HG03060 (cell line): ENCODE results near the gene SYNDIG1.

Experiments used
- ATAC-seq: cut with Tn5 transposase; IDR thresholded peaks from one replicate; pipeline ENCODE4 v1.9.1; 2021; ENCODE audit warnings: low read depth, moderate number of reproducible peaks; ENCODE audit not compliant: unreplicated experiment

The SYNDIG1 gene

DNA sequence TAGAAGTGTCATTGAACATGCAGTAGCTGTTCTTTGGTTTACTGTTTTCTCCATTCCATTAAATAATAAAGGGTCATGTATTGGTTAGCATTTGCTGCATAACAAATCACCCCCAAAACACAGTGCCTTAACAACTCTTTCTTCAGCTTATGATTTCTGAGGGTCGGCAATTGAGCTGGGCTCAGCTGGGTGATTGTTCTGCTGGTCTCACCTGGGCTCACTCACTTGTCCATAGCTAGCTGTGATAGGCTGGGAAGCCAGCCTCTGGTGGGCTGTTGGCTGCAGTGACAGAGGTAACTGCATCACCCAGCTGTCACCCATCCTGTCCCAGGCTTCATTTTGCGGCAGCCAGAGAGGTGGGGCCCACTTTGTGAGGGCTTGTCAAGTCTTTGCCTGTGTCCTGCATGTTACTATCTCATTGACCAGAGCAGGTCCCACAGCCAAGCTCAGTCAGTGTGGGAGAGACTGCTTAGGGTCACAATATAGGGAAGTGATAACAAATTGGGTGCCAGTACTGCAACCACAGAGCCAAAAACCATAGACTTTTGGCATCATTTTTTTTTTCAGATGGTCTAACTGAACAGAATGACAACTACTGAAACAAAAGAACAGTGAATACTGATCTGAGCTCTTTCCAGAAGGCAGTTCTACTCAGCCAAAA, 76.9 kb downstream of the SYNDIG1 start:
- ATAC-seq = no peak

DNA sequence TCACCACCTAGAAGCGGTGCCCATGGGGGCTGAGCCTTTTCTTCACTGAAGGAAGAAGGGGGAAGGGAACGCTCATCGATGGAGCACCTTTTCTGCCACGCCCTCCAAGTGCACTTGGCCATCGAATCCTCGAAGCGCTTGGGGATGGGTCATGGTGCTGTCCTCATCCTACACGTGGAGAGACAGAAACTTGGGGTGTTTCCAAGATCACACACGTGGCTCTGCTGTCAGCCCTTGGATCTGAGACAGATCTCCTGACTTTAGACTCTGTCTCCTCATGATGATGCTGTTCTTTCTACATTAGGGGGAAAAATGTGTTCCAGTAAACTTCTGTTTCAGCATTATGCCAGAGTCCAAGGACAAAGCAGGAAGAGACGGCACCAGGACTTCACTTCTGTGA, 78.5 kb downstream of the SYNDIG1 start:
- ATAC-seq = no peak

DNA sequence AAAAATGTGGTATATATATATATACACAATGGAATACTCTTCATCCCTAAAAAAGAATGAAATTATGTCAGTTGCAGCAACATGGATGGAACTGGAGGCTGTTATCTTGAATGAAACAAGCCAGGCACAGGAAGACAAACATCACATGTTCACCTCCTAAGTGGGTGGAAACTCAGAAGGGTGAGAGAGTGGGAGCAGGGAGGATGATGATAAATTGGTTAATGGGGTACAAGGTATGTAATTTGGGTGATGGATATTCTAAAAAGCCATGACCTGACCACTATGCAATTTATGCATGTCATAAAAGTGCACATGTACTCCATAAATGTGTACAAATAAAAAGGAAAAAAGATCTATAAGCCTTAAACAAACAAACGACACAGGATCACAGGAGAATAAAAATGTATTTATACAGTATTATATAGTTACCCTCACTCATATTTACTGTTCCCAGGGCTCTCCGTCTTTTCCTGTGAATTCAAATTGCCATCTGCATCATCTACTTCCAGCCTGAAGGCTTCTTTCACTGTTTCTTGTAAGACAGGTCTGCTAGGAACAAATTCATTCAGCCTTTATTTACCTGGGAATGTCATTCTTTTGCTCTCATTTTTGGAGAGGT, 89.8 kb downstream of the SYNDIG1 start:
- ATAC-seq = no peak

DNA sequence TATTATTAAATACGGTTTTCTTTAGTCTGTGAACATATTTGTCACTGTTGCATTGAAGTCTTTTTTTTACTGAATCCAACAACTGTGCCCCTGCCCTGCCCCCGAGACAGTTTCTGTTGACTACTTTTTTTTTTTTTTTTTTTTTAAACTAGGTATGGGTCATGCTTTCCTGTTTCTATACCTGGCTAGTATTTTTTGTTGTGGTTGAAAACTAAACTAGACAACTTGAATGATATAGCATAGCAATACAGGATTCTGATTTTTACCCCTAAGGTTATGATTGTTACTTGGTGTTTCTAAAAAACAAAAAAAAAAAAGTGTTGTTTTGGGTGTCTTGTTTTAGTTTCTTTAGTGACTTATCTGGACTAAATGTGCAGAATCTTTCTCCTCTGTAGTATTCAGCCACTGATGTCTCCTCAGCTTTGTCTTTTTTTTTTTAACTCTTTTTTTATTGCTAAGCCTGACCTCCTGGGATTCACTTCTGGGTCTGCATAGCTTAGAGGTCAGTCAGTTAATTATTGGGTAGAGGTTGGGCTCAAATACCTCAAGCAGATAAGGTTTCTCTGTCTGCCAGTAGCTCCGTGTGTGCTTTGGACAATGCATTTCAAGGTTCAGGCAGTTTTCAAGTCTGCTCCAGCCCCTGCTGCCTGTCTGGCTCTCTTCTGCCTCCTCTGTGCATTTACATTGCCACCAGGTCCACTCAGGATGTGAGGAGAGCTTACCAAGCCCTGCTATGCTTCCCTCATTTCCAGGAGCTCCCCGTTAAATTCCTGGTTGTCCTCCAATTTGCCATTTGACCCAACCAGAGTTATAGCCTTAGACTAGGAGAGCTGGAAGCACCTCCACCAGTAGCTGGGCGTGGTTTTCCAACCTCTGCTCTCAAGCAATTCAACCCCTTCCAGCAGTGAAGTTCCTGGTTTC, 91.4 kb downstream of the SYNDIG1 start:
- no peak for ATAC-seq

DNA sequence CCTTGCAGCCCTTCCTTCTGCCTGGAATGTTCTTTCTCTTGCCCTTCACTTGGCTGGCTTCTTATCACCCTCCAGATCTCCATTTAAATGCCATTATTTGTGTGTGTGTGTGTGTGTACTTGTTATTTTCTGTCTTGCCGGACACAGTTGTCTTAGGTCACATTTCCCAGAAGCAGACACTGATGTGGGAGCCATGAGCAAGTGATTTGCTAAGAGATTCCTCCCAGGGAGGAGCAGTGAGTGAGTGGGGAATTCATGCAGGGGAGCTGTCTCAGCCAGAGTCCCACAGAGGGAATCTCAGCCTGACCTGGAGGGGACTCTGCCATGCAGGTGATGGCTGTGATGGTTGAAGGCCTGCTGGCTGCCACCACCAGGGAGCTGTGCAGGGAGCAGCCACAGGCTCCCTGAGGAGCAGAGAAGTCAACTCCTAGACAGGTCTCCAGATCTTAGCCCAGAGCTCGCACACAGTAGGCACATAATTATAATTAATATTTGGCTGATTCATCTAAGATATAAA, 96.5 kb downstream of the SYNDIG1 start:
- ATAC-seq = no peak

DNA sequence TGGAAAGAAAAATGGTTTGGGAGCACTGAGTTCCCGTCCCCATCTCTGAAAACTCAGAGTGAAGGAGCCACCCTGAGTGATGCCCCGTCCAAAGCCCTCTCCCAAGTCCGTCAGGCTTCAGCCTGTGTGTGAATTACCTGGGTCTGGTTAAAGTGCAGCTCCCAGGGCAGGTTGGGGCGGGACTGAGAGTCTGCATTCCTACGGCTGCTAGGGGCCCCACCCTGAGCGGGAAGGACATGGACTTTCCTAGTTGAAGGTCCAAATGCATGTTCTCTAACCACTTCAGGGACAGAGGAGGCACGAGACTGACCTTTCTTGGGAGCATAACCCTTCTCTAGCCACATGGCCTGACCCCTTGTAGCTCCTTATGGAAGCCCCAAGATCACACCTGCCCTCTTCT, 97.2 kb downstream of the SYNDIG1 start:
- ATAC-seq = no peak

DNA sequence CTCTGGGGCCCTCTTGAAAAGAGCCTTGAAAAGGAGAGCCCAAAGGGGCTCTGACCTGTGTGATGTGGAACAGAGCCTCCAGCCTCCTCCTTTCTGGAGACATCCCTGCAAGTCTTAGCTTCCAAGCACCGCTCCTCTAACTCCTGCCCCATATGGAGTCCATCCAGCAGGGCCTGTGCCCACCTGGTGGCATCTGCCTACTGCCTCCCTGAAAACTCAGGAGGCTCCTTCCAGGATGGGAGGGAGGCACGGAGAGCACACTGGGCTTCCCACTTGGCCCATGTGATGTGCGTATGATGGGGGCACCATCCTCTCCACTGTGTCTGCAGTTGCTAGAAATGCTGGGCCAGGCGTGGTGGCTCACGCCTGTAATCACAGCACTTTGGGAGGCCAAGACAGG, 98.1 kb downstream of the SYNDIG1 start:
- ATAC-seq = no peak

DNA sequence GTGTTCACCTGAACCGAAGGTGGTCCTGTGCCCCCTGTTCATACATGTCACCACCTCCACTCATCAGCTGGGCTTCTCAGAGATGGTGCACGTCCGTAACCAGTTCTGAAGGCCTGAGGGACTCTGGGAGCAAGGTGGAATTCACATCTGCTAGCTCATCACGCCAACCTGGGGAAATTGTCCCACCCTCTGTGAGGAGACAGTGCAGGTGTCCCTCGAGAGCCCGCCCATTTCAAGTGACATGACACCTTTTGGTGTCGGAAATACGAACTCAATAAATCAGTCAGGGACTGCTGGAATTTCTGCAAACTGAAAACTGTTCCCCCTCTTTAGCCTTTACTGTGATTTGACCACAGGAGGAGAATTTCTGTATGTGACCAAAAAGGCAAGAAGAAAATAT, 99.4 kb downstream of the SYNDIG1 start:
- no peak for ATAC-seq

DNA sequence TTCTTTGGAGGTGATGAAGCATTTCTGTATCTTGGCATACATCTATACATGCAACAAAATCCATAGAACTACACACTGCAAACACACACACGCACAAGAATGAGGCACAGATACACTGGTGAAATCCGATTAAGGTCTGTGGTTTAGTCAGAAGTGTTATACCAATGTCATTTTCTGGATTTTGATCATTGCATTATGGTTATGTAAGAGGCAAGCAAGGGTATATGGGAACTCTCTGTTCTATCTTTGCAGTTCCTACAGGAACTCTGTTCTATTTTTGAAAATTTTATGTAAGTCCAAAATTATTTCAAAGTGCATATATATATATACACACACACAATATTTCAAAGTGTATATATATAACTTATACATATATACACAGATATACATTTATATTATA, 101.7 kb downstream of the SYNDIG1 start:
- ATAC-seq = no peak

DNA sequence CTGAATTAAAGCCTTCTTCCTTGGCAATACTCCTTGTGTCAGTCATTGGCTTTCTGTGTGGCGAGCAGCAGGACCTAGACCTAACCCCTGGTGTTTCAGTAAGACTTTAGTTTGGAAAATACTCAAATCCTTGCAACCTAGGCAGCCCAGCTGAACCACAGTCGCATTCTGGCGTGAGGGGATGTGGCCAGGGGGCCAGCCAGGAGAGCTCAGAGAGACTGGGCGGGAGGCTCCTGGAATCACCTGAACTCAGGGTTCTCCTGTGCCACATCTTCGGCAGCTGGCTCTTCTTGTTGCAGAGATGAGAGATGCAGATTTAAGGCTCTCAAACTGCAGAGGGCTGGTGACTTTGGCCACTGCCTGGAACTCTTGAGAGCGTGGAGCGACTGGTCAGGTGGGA, 102.7 kb downstream of the SYNDIG1 start:
- ATAC-seq = no peak

DNA sequence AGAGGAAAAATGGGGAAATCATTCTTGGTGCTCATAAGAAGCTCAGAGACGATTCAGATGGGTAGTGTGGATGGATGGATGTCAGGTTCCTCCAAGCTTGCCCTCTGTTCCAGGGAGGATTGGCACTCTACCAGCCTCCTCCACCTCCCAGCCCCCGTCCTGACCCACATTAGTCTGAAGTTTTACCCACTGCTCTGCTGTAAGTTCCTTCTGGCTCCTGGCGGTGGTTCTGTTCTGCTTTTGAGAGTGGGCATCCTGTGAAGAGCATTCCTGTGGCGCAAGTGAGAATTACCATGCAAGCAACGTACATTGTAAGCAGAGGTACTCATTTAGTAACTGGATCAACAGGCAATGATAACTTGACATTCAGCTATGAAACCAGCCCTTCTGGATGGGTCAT, 103.4 kb downstream of the SYNDIG1 start:
- no peak for ATAC-seq

DNA sequence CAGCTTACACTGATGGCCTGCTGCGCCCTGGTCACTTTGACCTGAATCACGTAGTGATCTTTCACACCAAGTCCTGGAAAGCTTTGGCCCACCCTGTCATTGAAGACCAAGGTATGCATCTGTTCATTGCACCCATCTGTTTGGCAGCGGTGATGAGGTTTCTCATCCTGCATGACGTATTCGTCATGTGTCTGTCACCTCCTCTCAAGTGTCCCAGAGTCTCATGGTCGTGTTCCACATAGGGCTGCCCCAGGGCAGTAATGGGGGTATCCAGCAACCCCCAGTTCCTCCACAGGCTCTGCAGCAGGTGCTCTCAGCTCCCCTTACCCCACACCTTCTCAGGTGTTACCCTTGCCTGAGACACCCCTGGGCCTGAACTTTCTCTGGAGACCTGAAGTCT, 104.1 kb downstream of the SYNDIG1 start:
- ATAC-seq = no peak

DNA sequence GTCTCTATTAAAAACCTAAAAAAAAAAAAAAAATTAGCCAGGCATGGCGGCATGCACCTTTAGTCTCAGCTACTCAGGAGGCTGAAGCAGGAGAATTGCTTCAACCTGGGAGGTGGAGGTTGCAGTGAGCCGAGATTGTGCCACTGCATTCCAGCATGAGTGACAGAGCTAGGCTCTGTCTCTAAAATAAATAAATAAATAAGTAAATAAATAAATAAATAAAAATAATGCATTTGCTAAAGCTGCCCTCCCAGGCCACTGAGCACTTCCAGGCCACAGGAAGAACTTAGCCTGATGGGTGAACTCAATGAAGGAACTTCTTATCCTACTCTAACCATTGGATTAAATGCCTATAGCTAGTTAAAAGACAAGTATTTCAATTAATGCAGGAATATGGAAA, 104.9 kb downstream of the SYNDIG1 start:
- ATAC-seq = no peak

DNA sequence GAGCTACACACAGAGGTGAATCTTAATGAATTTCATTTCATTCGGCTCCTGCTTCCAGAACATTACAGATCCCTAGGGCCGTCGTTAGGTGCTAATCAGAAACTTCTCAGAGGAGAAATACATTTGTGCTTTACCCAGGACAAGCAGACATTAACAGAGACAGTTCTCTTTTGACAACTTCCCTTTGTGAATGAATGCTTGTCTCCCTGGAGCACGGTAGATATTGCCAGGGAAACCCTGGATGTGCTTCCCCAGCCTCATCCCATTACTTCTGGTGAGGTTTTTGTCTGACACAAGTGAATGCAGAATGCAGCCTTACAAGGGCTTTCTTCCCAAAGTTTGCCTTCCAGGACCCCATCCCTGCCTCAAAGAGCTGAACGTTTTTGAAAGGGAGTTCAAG, 105.4 kb downstream of the SYNDIG1 start:
- no peak for ATAC-seq

DNA sequence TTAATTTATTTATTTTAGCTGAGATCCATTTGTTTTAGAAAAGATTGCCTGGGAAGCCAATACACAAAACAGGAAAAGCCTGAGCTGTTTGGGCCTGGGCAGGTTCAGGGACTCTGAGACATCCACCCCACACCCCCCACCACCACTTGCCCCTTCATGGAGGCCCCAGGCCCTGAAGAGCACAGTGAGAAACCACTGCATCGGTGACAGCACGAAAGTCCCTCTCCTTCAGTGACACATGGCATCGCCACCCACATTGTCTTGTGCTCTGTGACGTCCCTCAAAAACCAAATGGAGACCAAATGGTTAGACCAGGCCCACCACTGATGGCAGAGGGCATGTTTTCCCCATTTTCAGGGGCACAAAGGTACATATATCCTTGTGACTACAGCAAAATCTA, 106.4 kb downstream of the SYNDIG1 start:
- ATAC-seq = no peak

DNA sequence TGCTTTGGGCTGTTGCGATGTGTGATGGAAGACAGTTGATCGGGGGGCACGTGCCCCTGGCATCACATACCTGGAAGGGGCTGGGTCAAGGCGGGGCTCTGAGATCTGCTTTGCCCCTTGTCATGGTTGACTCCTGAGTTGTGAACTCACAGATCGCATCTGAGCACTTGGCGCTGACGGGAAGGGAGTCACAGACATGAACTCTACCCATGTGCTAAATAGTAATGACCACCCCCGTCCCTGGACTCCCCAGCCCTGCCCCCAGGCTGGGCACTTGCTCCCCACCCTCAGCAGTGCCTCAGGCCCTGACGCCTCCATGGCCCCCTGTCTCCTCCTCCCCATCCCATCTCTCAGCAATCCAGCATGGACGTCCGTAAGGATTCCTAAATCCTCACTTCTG, 107.0 kb downstream of the SYNDIG1 start:
- no peak for ATAC-seq

DNA sequence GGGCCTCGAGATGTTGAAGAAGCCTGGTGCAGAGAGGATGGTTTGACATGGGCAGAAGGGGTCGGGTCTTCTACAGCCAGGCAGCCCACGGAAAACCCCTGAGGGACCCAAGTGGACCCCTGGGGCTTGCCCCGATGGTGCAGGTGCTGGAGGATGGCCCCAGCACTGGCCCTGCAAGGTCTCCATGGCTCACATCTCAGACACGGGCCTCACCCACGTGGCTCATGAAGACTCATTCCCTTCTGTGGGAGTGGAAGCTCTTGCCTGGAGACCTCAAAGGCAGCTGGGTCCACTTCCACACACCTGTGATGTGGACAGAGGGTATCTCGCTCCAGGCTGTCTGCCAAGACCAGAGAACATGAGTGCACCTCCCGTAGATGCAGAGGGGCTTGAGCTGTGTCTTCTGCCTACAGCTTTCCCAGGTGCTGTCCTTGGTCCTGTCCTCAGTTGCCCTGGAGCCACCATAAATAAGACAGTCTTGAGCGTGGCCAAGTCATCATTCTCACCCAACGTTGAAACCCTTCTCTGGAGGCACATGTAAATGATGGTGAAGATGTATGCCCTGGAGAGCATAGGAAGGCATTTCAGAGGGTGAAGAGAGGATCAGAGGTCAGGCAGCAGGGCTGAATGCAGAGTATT, 108.0 kb downstream of the SYNDIG1 start:
- no peak for ATAC-seq

DNA sequence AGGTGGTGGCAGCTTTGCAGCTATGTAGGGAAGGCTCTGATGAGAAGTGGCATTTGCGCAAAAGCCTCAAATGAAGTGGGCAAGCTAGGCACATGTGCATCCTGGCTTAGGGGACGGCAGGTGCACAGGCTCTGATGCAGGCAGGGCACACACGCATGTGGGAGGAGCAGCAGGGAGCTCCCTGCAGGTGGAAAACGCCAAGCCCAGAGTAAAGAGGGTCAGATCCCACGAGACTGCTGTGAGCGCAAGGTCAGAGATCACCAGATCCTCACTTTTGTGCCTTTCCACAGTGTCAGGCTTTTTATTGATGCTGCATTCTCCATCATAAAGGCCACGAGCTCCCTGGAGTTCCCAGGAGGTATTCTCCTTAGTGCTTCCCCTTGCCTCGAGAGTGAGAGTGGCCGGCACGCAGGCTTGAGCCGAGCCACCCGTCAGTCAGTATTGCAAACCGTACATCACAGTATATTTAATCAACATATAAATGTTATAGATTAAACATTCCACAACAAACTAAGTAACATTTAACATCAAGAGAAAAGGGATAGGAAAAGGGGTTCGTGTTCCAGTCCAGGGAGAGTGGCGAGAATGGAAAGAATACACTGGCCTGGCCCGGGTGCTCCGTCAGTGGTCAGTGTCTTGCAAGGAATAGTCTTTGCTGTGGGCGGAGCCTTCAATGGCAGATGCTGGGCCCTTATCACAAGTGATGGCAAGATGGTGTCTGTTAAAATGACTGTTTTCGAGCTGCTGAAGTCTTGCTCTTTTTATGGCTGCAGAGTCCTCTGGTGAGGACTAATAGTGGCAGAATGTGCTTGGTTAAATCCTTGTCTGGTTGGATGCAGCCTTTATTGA, 109.4 kb downstream of the SYNDIG1 start:
- no peak for ATAC-seq

DNA sequence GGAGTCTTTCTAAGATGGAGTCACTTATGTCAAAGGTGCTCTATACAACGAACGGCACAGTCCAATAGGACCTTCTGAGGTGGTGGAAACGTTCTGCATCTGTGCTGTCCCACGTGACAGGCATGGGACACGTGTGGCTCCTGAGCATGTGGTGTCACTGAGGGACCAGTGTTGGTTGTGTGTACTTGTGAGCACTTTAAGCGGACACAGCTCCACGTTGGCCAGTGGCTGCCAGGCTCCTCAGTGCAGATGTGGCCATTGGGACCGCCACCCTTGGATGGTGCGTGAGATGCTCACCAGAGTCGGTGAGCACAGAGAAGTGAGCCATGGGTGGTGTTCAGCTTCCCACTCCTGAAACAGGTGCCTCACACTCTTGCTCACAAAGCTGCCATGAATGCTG, 110.0 kb downstream of the SYNDIG1 start:
- ATAC-seq = no peak

DNA sequence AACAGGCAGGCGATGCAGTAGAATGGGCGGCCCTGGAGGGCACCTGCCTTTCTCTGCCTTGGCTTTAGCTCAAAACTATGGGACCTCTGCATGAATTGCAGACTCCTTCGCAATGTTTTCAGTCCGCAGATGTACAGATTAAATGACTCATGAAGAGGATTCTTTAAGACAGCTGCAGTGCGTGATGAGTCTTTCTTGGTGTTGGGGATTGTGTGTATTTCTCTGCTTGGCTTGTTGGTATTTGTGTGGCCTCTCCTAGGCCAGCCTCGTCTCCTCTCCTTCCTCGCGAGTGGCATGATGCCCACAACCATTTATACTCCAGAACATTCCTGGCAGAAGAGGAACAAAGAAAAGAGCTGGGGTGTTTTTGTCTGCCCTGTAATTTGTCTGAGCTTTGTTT, 110.6 kb downstream of the SYNDIG1 start:
- no peak for ATAC-seq
